ENCODE measurements around the gene DMAP1.

Gene DMAP1

DNA sequence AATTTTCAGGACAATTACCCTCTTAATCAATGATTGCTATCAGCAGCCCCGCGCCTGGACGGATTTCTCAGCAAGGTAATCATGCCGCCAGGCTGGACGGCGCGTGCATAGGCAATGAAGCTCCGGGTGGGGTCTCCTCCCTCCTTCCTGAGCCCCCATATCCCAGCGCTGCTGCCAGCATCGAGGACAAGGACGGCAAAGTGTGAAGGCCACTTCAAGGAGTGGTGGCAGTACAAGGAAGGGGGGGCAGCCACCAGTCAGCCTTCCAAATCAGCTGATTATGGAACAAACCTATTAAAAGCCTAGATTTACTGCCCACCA, 51.1 kb downstream of the DMAP1 start:
- TF ChIP-seq EZH2phosphoT487 (IDR thresholded peaks at IDR 0.05; ENCODE audit: low read length) (no peak), EZH2 (optimal IDR thresholded peaks at IDR 0.05; ENCODE audit: low read depth, low read length) (no peak)
- TF ChIP-seq, protein P1, sequence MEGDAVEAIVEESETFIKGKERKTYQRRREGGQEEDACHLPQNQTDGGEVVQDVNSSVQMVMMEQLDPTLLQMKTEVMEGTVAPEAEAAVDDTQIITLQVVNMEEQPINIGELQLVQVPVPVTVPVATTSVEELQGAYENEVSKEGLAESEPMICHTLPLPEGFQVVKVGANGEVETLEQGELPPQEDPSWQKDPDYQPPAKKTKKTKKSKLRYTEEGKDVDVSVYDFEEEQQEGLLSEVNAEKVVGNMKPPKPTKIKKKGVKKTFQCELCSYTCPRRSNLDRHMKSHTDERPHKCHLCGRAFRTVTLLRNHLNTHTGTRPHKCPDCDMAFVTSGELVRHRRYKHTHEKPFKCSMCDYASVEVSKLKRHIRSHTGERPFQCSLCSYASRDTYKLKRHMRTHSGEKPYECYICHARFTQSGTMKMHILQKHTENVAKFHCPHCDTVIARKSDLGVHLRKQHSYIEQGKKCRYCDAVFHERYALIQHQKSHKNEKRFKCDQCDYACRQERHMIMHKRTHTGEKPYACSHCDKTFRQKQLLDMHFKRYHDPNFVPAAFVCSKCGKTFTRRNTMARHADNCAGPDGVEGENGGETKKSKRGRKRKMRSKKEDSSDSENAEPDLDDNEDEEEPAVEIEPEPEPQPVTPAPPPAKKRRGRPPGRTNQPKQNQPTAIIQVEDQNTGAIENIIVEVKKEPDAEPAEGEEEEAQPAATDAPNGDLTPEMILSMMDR (IDR thresholded peaks at IDR 0.05; ENCODE audit: low read length): no peak

DNA sequence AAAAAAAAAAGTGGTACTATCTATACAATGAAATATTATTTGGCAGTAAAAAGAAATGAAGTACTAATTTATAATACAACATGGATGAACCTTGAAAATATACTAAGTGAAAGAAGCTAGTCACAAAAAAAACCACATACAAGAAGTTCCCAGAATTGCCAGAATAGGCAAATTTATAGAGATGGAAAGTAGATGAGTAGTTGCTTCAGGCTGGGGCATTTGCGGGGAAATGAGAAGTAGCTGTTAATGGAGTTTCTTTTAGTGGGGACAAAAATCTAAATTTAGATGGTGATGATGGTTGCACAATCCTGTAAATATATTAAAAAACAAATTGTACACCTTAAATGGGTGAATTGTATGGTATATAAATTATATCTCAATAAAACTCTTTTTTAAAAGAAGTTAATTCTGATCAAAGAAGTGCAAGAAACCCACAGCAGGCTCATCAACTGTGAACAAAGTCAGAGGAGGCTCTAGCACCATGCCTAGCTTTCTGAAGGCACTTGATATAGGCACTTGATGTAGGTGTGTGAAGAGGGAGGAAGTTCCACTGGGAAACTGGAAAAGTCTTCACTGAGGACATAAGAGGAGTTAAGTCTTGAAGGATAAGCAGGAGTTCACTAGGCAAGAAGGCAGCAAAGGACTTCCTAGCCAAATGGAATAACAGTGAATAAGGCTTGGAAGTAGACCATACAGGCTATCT, 52.5 kb downstream of the DMAP1 start:
- no peak overlapping the region for H2AFZ ChIP-seq (ENCODE audit: low read length)
- H3K9ac ChIP-seq (ENCODE audit: low read length): no peak overlapping the region
- no peak overlapping the region for H3K4me3 ChIP-seq (ENCODE audit: low read length)
- no peaks in the 10 kb centered on the region for H3F3A ChIP-seq (ENCODE audit: insufficient read depth, low read length)
- H3K4me1 ChIP-seq (ENCODE audit: low read length): no peaks in the 10 kb centered on the region
- no peaks in the 10 kb centered on the region for H4K20me1 ChIP-seq (ENCODE audit: insufficient read depth, low read length)
- DNase-seq: no peak
- H3K27ac ChIP-seq (ENCODE audit: low read length): no peak overlapping the region
- H3K4me2 ChIP-seq (ENCODE audit: low read depth, low read length): no peak overlapping the region
- H3K79me2 ChIP-seq (ENCODE audit: low read length): no peaks in the 10 kb centered on the region
- H3K27me3 ChIP-seq (replicated peaks; ENCODE audit: insufficient read depth, low read length): no peaks in the 10 kb centered on the region
- no peaks in the 10 kb centered on the region for H3K9me2 ChIP-seq (replicated peaks; ENCODE audit: insufficient read depth, low read length)
- no peaks in the 10 kb centered on the region for H3K36me3 ChIP-seq (replicated peaks; ENCODE audit: insufficient read depth, low read length)
- TF ChIP-seq EZH2 (optimal IDR thresholded peaks at IDR 0.05; ENCODE audit: low read depth, low read length): no peak
- no peak for TF ChIP-seq EZH2phosphoT487 (IDR thresholded peaks at IDR 0.05; ENCODE audit: low read length)
- TF ChIP-seq, protein P1 (IDR thresholded peaks at IDR 0.05; ENCODE audit: low read length): no peak
- no peaks in the 10 kb centered on the region for H3K9me3 ChIP-seq (replicated peaks; ENCODE audit: insufficient read depth, low read length)

More for the DNA sequence above, 51.1 kb downstream of the DMAP1 start:
- H3K4me2 ChIP-seq (ENCODE audit: low read depth, low read length): no peak overlapping the region
- H3K36me3 ChIP-seq (replicated peaks; ENCODE audit: insufficient read depth, low read length): no peaks in the 10 kb centered on the region
- H3K9me3 ChIP-seq (replicated peaks; ENCODE audit: insufficient read depth, low read length): no peaks in the 10 kb centered on the region
- no peak overlapping the region for H3K4me3 ChIP-seq (ENCODE audit: low read length)
- no peaks in the 10 kb centered on the region for H3K9me2 ChIP-seq (replicated peaks; ENCODE audit: insufficient read depth, low read length)
- DNase-seq: no peak
- no peaks in the 10 kb centered on the region for H3K27me3 ChIP-seq (replicated peaks; ENCODE audit: insufficient read depth, low read length)
- no peaks in the 10 kb centered on the region for H4K20me1 ChIP-seq (ENCODE audit: insufficient read depth, low read length)
- no peak overlapping the region for H3K9ac ChIP-seq (ENCODE audit: low read length)
- H3K79me2 ChIP-seq (ENCODE audit: low read length): no peaks in the 10 kb centered on the region
- no peak overlapping the region for H3K27ac ChIP-seq (ENCODE audit: low read length)
- H3F3A ChIP-seq (ENCODE audit: insufficient read depth, low read length): no peaks in the 10 kb centered on the region
- no peaks in the 10 kb centered on the region for H3K4me1 ChIP-seq (ENCODE audit: low read length)
- H2AFZ ChIP-seq (ENCODE audit: low read length): no peak overlapping the region

DNA sequence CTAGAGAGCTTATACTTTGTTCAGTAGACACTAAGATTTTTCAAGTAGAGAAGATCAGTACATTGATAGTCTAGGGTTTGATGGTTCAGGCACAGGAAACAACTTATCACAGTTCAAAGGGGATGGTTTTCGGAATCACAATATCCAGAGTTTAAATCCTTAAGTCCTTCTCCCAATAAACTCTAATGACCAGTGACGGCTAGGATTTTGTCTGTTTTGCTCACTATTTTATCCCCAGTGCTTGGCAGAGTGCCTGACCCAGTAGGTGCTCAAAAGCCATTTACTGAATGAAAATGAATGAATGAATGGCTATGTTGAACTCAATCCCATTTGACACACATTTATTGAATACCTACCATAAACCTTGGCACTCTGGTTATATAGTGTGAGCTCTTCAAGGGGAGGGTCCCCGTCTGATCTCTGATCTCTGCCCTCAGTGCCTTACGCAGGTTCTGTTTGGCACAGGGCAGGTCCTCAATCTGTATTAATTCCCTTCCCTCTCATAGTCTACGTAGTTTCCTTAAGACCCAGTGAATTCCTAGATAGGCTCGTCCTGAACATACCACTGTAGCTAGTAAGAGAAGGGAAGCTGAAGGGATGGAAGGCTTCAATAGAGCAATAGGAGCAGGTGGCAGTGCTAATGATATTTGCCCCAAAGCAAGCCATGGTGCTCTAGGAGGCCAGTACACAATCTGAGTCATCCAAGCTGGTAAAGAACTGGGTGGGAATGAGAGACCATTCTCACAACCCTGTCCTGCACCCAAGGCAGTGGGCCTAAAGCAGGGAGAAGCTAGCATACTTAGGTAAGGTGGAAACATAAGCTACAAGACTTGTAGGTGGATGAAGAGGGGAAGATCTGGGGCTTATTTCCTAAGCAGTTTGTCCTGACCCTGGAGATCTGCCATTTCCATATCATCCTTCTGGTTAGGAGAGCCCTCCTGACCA, 53.4 kb downstream of the DMAP1 start:
- H3K9me3 ChIP-seq (replicated peaks; ENCODE audit: insufficient read depth, low read length): no peaks in the 10 kb centered on the region
- TF ChIP-seq EZH2 (optimal IDR thresholded peaks at IDR 0.05; ENCODE audit: low read depth, low read length) (no peak), EZH2phosphoT487 (IDR thresholded peaks at IDR 0.05; ENCODE audit: low read length) (no peak)
- TF ChIP-seq, protein P1 (IDR thresholded peaks at IDR 0.05; ENCODE audit: low read length): no peak
- H3K4me1 ChIP-seq (ENCODE audit: low read length): no peaks in the 10 kb centered on the region
- DNase-seq: no peak
- no peak overlapping the region for H3K9ac ChIP-seq (ENCODE audit: low read length)
- H3K27me3 ChIP-seq (replicated peaks; ENCODE audit: insufficient read depth, low read length): no peaks in the 10 kb centered on the region
- no peak overlapping the region for H3K27ac ChIP-seq (ENCODE audit: low read length)
- H4K20me1 ChIP-seq (ENCODE audit: insufficient read depth, low read length): no peaks in the 10 kb centered on the region
- H3K36me3 ChIP-seq (replicated peaks; ENCODE audit: insufficient read depth, low read length): no peaks in the 10 kb centered on the region
- H3K4me3 ChIP-seq (ENCODE audit: low read length): no peak overlapping the region
- H3K79me2 ChIP-seq (ENCODE audit: low read length): no peaks in the 10 kb centered on the region
- H3K9me2 ChIP-seq (replicated peaks; ENCODE audit: insufficient read depth, low read length): no peaks in the 10 kb centered on the region
- no peak overlapping the region for H3K4me2 ChIP-seq (ENCODE audit: low read depth, low read length)
- no peak overlapping the region for H2AFZ ChIP-seq (ENCODE audit: low read length)
- no peaks in the 10 kb centered on the region for H3F3A ChIP-seq (ENCODE audit: insufficient read depth, low read length)

Data from MM.1S (cell line).